ENCODE data around the gene ISY1.
"Not testable (repeated sequence)": the region's sequence is repeated elsewhere in the genome, so short reads cannot be mapped to it uniquely, and the experiment has no call there.

DNA sequence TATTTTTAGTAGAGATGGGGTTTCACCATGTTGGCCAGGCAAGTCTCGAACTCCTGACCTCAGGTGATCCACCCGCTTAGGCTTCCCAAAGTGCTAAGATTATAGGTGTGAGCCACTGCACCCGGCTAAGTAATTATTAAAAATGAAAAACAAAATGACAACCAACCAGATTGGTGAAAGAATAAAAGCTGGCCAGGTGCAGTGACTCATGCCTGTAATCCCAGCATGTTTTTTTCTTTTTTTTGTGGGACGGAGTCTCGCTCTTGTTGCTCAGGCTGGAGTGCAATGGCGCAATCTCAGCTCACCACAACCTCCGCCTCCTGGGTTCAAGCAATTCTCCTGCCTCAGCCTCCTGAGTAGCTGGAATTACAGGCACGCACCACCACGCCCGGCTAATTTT, 24.6 kb downstream of the ISY1 start:
- TF ChIP-seq, protein P1, sequence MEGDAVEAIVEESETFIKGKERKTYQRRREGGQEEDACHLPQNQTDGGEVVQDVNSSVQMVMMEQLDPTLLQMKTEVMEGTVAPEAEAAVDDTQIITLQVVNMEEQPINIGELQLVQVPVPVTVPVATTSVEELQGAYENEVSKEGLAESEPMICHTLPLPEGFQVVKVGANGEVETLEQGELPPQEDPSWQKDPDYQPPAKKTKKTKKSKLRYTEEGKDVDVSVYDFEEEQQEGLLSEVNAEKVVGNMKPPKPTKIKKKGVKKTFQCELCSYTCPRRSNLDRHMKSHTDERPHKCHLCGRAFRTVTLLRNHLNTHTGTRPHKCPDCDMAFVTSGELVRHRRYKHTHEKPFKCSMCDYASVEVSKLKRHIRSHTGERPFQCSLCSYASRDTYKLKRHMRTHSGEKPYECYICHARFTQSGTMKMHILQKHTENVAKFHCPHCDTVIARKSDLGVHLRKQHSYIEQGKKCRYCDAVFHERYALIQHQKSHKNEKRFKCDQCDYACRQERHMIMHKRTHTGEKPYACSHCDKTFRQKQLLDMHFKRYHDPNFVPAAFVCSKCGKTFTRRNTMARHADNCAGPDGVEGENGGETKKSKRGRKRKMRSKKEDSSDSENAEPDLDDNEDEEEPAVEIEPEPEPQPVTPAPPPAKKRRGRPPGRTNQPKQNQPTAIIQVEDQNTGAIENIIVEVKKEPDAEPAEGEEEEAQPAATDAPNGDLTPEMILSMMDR (IDR thresholded peaks at IDR 0.05) = not testable (repeated sequence)
- TF ChIP-seq POLR2AphosphoS5 (IDR thresholded peaks at IDR 0.05) = not testable (repeated sequence)

All from stomach (tissue), 4 donors.